Neural progenitor cell (in vitro differentiated cells): ENCODE results near the gene PRKCH. TPM values are rescaled to one million over a fixed set of nuclear protein-coding genes. Genes with fewer than 3 reads are reported as not detected.

ENCODE experiments used
- DNase-seq: peaks from one replicate; pipeline ENCODE4 v3.0.0-alpha.2; 2016; ENCODE audit warnings: low spot score
- H2AFZ ChIP-seq: fragments of 200-600 bp; sonication (generic); replicated peaks from 2 replicates; pipeline ENCODE4 v1.6.1; 2016; ENCODE audit warnings: antibody characterized with exemption
- H3F3A ChIP-seq: fragments of 200-600 bp; sonication (generic); 2 replicates; pipeline ENCODE4 v1.6.1; 2016; ENCODE audit warnings: antibody characterized with exemption, low read depth
- H3K27ac ChIP-seq: fragments of 200-600 bp; sonication (generic); 2 replicates; pipeline ENCODE4 v1.5.1; 2016; ENCODE audit warnings: mild to moderate bottlenecking
- H3K27me3 ChIP-seq: fragments of 200-600 bp; sonication (generic); 2 replicates; pipeline ENCODE4 v1.6.1; 2016; ENCODE audit warnings: mild to moderate bottlenecking, moderate library complexity
- H3K36me3 ChIP-seq: fragments of 200-600 bp; sonication (generic); 2 replicates; pipeline ENCODE4 v1.5.1; 2016
- H3K4me1 ChIP-seq: fragments of 200-600 bp; sonication (generic); 2 replicates; pipeline ENCODE4 v1.6.1; 2016; ENCODE audit warnings: mixed run types
- H3K4me2 ChIP-seq: fragments of 200-600 bp; sonication (generic); 2 replicates; pipeline ENCODE4 v1.6.1; 2016
- H3K4me3 ChIP-seq: fragments of 200-600 bp; sonication (generic); 2 replicates; pipeline ENCODE4 v1.5.1; 2016
- H3K79me2 ChIP-seq: fragments of 200-600 bp; sonication (generic); 2 replicates; pipeline ENCODE4 v1.6.1; 2016; ENCODE audit warnings: low read depth
- H3K9ac ChIP-seq: fragments of 200-600 bp; sonication (generic); 2 replicates; pipeline ENCODE4 v1.6.1; 2016
- H3K9me3 ChIP-seq: fragments of 200-600 bp; sonication (generic); 2 replicates; pipeline ENCODE4 v1.5.1; 2016; ENCODE audit warnings: low read depth
- H4K20me1 ChIP-seq: fragments of 200-600 bp; sonication (generic); 2 replicates; pipeline ENCODE4 v1.6.1; 2016; ENCODE audit warnings: low read depth
- H3K27ac Mint-ChIP-seq: 3 replicates; pipeline ENCODE4 v1.8.0; 2021; ENCODE audit warnings: mixed read lengths
- H3K27me3 Mint-ChIP-seq: 2 replicates; pipeline ENCODE4 v1.8.0; 2022; ENCODE audit warnings: low read depth, mild to moderate bottlenecking, inconsistent platforms, moderate library complexity, mixed read lengths; ENCODE audit not compliant: insufficient read depth
- H3K36me3 Mint-ChIP-seq: 3 replicates; pipeline ENCODE4 v1.8.0; 2021; ENCODE audit warnings: mixed read lengths
- H3K4me1 Mint-ChIP-seq: 3 replicates; pipeline ENCODE4 v1.8.0; 2021; ENCODE audit warnings: mixed read lengths
- H3K4me3 Mint-ChIP-seq: 3 replicates; pipeline ENCODE4 v1.8.0; 2021; ENCODE audit warnings: mild to moderate bottlenecking, moderate library complexity, mixed read lengths
- H3K9me3 Mint-ChIP-seq: 3 replicates; pipeline ENCODE4 v1.8.0; 2020; ENCODE audit warnings: mixed read lengths
- CTCF ChIP-seq: fragments of 200-600 bp; sonication (generic); IDR thresholded peaks from 2 replicates; pipeline ENCODE4 v1.5.1; 2017; ENCODE audit warnings: antibody characterized with exemption, mild to moderate bottlenecking
- EZH2 ChIP-seq: fragments of 200-600 bp; sonication (generic); IDR thresholded peaks from 2 replicates; pipeline ENCODE4 v1.6.1; 2017; ENCODE audit warnings: antibody characterized with exemption, mild to moderate bottlenecking, moderate library complexity
- EZH2phosphoT487 ChIP-seq: fragments of 200-600 bp; sonication (generic); IDR thresholded peaks from 2 replicates; pipeline ENCODE4 v1.6.1; 2017; ENCODE audit warnings: antibody characterized with exemption
- total RNA-seq: library from RNA; depleted of rRNA; stranded (reverse); fragments of >200 nt; gene quantifications from 2 replicates; pipeline ENCODE4 v1.2.3, GENCODE V29; 2015; ENCODE audit warnings: low replicate concordance

Gene PRKCH
- total RNA-seq, 1 donor from 2014 or later: 1.3 TPM

GRCh38 chr14:61483476-61483875 lies 162.1 kb downstream of the PRKCH start:
- Histone ChIP-seq H3K4me2 (no peak overlapping the region), H3K4me3 (no peak overlapping the region), H3K27me3 (no peaks in the 10 kb centered on the region), H3K4me1 (no peaks in the 10 kb centered on the region), H3K79me2 (no peaks in the 10 kb centered on the region), H4K20me1 (no peaks in the 10 kb centered on the region), H3F3A (no peaks in the 10 kb centered on the region), H3K36me3 (no peaks in the 10 kb centered on the region), H3K9ac (no peak overlapping the region), H3K9me3 (no peaks in the 10 kb centered on the region), H3K27ac (no peak overlapping the region), H2AFZ (no peak overlapping the region)
- no peak overlapping the region for H3K4me3 Mint-ChIP-seq
- no peak for DNase-seq
- TF ChIP-seq CTCF: no peak
- TF ChIP-seq EZH2: no peak
- H3K36me3 Mint-ChIP-seq: no peaks in the 10 kb centered on the region
- no peaks in the 10 kb centered on the region for H3K27me3 Mint-ChIP-seq
- no peak overlapping the region for H3K27ac Mint-ChIP-seq
- no peaks in the 10 kb centered on the region for H3K9me3 Mint-ChIP-seq
- H3K4me1 Mint-ChIP-seq: peaks cover 19% of the 10 kb centered on the region

GRCh38 chr14:61484031-61484430 lies 162.7 kb downstream of the PRKCH start:
- Histone ChIP-seq H3K9ac (no peak overlapping the region), H3K27me3 (no peaks in the 10 kb centered on the region), H3F3A (no peaks in the 10 kb centered on the region), H3K79me2 (no peaks in the 10 kb centered on the region), H3K27ac (no peak overlapping the region), H4K20me1 (no peaks in the 10 kb centered on the region), H2AFZ (no peak overlapping the region), H3K4me2 (no peak overlapping the region), H3K36me3 (no peaks in the 10 kb centered on the region), H3K4me3 (no peak overlapping the region), H3K9me3 (no peaks in the 10 kb centered on the region), H3K4me1 (no peaks in the 10 kb centered on the region)
- Mint-ChIP-seq H3K4me3 (no peak overlapping the region), H3K27ac (no peak overlapping the region), H3K36me3 (no peaks in the 10 kb centered on the region), H3K27me3 (no peaks in the 10 kb centered on the region), H3K4me1 (peaks cover 23% of the 10 kb centered on the region), H3K9me3 (no peaks in the 10 kb centered on the region)
- no peak for DNase-seq
- TF ChIP-seq EZH2: no peak
- TF ChIP-seq CTCF: no peak
- no peak for TF ChIP-seq EZH2phosphoT487

GRCh38 chr14:61484826-61485584 lies 163.6 kb downstream of the PRKCH start:
- Mint-ChIP-seq H3K27me3 (no peaks in the 10 kb centered on the region), H3K36me3 (no peaks in the 10 kb centered on the region), H3K4me1 (peaks cover 29% of the 10 kb centered on the region), H3K27ac (no peak overlapping the region), H3K9me3 (no peaks in the 10 kb centered on the region), H3K4me3 (no peak overlapping the region)
- no peaks in the 10 kb centered on the region for H3K4me1 ChIP-seq
- no peak overlapping the region for H3K4me2 ChIP-seq
- H3F3A ChIP-seq: no peaks in the 10 kb centered on the region
- no peaks in the 10 kb centered on the region for H4K20me1 ChIP-seq
- H3K9ac ChIP-seq: no peak overlapping the region
- DNase-seq: no peak
- H2AFZ ChIP-seq: no peak overlapping the region
- H3K4me3 ChIP-seq: no peak overlapping the region
- no peaks in the 10 kb centered on the region for H3K27me3 ChIP-seq
- H3K79me2 ChIP-seq: no peaks in the 10 kb centered on the region
- no peak for TF ChIP-seq EZH2
- TF ChIP-seq CTCF: no peak
- no peaks in the 10 kb centered on the region for H3K36me3 ChIP-seq
- no peaks in the 10 kb centered on the region for H3K9me3 ChIP-seq
- no peak overlapping the region for H3K27ac ChIP-seq
